ENCODE data around the gene ZNF750.

Gene ZNF750

DNA sequence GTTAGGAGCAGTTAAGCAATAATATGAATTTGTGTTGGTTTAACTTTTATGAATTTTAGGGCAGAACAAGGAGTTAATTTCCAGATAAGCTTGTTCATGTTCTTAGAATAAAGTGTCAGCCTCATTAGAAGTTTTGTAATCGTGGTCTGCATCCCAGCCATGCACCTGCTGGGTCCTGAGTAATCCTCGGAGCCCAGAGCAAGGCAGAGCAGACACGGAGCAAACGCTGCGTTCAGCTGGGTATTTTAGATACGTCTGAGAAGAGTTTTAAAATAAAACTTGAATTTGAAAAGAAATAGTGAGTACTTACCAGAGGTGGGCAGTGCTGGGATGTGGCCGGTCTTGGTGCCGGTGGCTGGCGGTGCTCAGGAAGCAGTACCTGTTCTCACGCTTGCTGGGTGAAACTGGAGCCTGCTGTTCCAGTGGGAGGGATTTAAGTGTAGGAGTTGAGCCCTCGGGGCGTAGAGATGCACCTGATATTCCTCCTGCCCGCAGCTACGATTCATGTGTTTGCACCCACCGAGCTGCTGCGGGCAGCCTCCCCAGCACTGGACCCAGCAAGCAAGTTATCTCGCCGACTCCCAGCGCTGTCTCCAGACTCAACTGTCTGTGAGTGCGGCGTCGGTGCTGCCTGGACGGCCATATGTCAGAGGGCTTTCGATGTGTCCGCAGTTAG is at the start of gene ZNF750:
Gene ZNF750 (minus strand): TSS at position 406 of the 676 bp plus-strand sequence. CDS start 7,568 bp downstream, outside the sequence.
- no peak for DNase-seq (ENCODE audit: low read depth in 2 of 2)

DNA sequence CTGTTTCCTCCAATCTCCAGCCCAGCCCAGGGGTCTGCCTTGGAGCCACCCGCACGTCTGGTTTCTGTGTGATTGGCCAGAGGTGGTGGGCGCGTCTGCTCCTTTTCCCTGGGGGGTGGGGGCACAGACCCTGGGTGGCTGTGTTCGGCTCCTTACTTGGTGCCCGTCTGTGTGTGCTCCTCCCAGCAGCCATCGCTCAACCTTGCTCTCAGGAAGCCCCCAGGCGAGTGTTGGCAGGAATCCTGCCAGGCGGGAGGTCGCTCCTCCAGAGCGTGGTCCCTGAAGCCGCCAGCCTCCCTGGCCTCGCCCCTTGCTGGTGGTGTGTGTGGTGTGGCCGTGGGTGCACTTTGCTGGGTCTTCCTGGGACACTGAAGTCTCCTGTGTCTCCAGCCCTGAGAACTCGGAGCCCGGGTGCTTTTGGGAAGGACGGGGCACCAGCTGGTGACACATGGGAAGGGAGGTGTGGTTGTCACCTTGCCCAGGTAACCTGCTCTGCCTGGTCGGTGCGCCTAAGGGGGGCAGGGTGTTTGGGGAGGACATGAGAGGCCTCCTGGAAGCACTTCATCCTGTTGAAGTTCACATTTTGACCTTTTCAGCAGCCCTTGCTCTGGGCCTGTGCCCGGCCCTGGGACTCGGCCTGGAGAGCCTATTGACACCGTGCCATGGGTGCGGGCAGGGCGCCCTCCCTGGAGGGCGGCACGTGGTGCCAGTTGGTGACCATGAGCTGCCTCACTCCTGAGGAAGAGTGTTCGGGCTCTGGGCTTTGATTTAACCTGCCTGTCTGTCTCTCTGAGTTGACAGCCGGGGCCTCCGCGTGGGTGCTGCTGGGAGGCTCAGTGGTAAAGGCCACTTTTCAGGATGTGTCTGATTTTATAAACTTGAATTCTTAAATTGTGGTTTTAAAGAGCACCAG is 49.0 kb upstream of the ZNF750 start:
- no peak for DNase-seq (ENCODE audit: low read depth in 2 of 2)

DNA sequence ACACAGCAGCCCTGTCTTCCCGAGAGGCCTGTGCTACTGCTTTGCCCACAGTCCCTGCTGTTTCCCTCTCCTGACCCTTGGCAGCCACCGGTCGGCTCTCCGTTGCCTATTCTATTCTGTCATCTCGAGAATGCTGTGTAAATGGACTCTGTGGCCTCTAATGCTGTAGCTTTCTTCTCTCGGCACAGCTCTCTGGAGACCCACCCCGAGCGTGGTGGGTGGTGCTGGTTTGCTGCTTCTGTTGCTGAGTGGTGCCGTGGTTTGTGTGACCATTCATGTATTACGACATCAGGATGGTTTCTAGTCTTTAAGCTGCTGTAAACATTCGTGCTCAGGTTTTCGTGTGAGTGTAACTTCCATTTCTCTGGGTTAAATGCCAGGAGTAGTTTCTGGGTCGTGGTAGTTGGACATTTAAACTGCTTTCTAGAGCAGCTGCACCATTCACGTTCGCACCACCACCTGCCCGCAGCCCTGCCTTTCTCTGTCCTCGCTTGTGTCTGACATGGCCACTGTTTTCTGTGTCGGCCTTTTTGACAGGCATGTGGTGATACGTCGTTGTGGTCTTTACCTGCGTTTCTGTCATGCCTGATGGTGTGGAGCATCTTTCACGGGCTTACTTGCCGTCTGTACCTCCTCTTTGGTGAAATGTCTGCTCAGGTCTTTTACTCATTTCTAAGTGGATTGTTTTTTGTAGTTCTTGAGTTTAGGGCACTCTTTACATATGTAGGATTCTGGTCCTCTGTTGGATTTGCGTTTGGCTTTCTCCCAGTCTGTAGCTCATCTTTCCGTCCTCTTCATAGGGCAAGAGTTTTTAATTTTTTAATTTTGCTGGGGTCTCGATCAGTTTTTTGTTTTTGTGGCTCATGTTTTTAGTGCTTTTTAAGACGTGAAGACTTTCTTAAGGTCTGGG is 47.7 kb upstream of the ZNF750 start:
- DNase-seq (ENCODE audit: low read depth in 2 of 2), result no peak

DNA sequence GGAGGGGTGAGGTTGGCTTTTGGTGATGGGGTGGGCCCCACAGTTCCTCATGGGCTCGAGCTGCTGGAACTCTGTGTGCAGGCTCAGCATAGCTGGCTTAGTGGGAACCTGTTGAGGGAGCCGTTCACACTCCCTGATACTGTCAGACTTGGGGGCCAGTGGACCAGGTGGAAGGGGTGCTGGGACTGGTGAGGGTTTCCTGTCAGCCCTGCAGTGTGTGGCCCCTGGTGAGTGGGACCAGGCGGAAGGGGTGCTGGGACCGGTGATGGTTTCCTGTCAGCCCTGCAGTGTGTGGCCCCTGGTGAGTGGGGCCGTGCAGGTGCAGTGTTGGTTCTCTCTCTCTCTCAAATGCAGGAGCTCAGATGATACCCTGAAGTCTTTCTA is 45.1 kb upstream of the ZNF750 start:
- DNase-seq (ENCODE audit: low read depth in 2 of 2), result no peak

DNA sequence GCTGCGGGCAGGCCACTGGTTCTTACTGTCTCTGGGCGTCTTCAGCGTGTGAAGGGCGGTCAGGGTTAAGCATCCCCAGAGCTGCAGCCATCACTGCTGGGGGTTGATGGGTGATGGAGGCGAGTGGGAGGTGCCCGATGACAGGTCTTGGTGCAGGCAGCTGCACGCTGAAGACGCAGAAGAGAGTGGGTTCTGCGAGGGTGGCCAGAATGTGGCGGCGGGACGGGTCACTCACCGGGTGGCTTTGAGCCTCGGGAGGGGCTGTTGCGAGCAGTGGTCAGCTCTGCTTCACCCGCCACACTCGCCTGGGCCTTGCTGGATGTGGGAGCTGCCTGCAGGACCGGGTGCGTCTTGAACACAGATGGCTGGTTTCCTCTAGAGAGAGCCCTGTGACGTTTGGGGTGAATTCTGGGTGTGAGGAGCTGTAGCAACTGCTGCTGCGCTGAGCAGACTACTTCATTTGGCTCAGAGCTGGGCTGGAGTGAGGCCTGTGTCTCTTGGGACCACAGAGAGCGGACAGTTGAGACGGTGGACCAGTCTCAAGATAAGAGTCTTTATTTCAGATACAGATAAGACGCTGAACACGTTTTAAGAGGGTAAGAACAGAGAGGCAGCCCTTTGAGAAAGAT is 44.6 kb upstream of the ZNF750 start:
- DNase-seq (ENCODE audit: low read depth in 2 of 2), result no peak

DNA sequence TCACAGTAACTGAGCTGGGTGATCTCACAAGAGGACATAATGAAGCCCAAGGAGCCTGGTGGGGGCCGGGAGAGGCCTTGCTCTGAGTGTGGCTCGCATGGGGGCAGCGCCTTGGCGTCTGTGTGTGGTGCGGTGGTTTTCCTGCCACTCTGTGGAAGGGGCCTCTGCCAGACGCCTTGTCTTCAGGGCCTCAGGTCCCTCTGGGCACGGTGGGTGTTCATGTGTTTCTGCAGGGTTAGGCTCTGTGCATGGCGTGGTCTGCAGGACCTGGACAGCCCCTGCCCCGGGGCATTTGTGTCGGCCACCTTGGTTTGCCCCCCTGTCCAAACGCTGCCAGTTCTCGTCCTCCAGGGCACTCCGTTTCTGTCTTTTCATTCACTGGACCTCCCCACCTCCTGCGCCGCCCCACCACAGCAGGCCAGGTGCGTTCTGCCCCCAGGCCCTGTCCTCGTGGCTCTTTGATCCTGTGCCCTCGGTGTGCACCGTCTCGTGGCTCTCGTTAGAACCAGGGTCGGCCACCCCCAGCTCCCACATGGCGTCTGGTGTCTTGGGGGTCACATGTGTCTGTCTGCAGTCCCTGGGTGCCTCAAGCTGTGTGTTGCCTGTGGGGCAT is 43.7 kb upstream of the ZNF750 start:
- DNase-seq (ENCODE audit: low read depth in 2 of 2), result no peak

DNA sequence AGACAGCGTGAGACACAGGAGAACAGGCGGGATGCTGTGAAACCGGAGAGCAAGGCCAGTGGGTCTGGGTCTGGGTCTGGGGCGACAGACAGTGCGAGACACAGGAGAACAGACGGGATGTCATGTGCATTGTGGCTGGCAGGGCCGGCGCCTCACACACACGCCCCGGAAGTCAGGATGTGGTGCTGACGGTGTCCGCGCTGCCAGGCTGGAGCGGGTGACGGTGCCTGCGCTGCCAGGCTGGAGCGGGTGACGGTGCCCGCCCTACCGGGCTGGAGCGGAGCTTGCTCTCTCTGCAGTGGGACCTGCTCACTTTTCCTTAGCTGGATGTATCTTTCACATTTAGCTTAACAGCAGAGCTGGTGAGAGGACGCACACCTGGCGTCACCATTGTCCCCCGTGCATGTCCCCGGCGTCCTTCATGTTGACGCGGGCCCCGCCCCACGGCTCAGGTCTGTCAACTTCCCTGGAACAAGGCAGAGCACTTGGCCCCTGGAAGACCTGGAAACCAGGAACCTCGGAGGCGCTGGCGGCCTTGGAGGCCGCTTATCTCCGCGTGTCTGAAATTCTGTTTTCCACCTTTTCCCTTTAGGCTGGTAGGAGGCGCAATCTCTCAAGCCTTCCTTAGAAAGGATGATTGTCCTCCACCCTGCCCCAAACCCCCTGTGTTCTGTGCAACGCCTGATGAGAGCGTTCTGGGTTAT is 43.0 kb upstream of the ZNF750 start:
- DNase-seq (ENCODE audit: low read depth in 2 of 2), result no peak

DNA sequence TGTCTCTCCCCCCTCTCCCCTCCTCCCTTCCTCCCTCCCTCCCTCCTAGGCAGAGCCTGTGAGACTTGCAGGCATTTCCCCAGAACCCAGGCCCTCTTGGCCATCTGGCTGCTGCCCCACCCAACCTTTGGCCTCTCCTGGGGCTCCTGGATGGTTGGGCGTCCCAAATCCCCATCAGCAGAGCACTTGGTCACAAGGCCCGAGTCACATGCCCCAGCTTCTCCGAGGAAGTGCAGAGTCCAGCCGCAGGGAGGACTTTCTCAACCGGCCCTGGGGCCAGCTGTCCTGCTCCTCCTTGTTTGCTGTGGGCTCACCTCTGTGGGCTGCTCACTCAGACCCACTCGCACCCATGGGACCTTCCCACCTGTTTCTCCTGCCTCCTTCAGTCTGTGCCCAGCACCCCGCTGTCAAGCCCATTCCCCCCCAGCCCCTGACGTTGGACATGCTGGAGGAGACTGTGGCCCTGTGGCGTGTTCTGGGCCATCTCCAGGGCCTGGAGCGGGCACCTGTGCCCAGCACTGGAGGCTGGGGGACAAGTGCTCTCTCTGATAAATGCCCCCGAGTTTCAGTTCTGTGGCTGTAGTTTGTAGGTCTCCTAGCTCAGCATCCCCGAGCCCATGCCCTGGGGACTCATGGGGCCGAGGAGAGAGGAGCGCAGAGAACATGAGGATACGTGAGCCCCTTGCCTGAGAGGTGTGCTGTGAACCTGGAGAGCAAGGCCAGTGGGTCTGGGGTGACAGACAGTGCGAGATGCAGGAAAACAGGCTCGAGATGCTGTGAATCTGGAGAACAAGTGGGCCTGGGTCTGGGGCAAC is 42.3 kb upstream of the ZNF750 start:
- DNase-seq (ENCODE audit: low read depth in 2 of 2), result no peak

DNA sequence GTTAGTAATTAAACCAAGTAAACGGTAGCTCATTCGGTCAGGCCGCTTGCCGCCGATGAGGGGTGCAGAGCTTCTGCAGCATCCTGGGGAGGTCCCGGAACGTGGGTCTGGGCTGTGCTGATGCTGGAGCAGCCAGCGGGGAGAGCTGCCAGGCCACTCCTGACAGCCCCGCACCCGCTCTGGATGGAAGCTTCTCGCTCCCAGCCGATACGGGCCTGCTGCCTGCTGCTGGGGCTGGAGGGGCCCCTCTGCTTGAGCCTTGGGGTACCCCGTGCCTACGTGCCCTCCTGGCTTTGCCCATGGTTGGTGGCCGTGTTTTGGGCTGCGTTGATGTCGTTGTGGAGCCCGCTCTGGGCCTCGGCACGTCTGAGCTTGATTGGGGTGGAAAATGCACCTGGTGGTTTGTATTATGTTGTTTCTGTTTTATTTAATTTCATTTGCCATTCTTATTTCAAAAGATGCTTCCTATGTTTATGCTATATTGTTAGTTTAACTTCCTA is 41.6 kb upstream of the ZNF750 start:
- DNase-seq (ENCODE audit: low read depth in 2 of 2), result no peak

DNA sequence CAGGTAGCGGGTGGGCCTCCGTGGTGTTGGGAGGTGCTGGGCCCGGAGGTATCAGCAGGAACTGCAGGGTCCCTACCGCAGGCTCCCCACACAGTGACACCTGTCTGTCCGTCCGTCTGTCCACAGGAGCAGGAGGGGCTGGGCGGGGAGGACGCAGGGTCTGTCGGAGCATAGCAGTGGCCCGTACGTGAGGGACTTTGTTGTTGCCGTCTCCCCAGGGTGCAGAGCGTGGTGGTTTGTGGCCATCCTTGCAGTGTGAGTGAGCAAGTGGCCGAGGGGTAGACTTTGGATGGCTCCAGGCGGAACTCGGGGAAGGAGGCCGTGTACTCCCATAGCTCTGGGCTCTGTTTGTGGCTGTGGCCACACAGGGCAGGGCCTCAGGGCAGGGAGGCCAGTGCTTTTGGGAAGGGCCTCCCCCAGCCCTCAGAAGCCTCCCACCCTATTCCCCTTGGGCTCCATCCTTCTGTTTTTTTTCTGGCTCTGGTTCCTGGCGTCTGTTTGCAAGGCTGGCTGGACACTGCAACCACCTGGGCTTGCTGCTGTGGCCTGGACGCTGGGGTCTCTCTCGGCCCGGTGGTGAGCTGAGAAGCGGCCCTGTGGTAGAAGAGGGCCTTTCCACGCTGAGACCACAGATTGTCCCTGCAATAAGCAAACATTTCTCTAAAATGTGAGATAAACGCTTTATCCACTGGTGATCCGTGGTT is 41.0 kb upstream of the ZNF750 start:
- no peak for DNase-seq (ENCODE audit: low read depth in 2 of 2)

DNA sequence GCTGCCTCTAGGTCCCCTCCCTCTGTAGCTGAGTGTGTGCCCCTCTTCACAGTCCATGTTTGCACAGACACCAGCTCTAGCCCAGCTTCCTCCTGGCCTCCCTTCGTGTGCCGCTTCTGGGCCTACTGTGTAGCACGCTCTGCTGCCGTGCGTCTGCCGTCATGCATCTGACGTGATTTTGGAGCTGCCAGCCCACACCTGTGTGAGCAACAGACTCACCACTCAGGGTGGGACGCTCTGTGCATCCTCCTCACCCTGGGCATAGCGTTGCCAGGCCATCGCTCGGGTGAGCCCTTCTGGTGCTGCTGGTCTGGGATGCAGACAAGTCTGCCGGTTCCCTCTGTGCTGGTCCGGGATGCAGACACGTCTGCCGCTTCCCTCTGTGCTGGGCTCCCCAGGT is 39.4 kb upstream of the ZNF750 start:
- DNase-seq (ENCODE audit: low read depth in 2 of 2), result no peak

DNA sequence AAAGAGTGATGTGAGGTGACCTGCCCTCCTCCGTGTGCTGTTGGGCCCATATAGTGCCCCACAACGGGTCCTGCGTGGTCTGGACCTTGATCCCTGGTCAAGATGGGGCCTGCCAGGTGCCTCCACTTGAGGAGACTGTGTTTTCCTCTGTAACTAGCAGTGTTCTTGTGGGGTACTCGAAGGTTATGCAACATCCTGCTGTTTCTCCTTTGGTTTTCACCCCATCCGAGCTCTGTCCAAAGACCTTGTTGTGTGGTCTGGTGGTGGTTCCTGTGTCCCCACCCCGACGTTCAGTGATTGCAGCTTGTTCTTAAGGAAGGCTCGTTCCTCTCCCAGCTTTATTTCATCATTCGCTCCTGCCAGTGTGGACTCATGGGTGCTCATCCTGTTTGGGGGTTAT is 38.7 kb upstream of the ZNF750 start:
- no peak for DNase-seq (ENCODE audit: low read depth in 2 of 2)

DNA sequence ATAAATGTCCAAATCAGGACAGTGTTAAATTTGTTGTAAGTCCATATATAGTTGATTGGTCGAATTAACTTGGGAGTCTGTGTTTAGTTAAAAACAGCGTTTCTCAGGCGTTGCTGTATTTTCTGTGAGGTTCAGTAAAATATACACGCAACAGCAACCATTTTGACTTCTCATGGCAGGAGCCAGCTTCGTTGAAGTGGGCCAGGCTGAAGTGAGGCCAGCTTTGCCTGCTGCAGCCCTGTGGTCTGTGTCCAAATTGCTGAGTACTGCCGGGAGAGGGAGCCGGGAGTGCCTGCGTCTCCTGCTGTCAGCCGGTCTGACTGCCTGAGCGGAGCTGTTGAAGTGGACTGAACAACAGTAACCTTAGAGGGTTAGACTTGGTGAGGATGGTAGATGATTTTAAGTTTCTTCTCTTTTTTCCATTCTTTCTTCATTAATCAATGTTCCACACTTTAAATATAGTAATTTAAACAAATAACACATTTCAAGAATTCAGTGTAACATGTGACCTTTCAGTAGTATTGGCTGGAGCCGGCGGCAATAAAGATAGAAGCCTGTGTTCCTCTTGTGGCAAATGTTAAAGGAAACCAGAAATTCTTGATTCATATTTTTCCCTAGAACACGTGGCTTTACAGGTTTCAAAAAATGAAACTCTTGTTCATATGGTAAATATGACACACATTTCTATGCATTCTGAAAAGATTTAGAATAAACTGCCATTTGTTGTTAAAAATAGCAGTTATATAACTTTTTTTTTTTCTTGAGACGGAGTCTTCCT is 37.0 kb upstream of the ZNF750 start:
- DNase-seq (ENCODE audit: low read depth in 2 of 2), result no peak

DNA sequence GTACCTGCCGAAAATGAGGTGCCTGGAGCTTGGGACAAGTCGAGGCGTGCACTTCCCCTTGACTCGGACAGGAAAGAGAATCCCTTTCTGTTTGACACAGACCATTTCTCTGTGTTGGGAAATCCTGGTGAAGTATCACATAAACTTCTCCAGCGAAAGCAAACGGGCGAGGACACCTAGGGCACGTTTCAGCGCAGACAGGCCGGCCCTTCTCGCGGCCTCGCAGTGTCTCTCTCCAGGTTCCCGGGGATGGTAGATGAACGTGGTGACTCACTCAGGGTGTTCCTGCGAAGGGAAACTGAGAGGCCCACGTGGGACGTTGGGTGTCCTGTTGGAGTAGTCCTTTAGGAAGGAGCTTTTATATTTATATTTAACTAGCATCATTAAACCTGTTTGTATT is 36.3 kb upstream of the ZNF750 start:
- DNase-seq (ENCODE audit: low read depth in 2 of 2), result no peak

DNA sequence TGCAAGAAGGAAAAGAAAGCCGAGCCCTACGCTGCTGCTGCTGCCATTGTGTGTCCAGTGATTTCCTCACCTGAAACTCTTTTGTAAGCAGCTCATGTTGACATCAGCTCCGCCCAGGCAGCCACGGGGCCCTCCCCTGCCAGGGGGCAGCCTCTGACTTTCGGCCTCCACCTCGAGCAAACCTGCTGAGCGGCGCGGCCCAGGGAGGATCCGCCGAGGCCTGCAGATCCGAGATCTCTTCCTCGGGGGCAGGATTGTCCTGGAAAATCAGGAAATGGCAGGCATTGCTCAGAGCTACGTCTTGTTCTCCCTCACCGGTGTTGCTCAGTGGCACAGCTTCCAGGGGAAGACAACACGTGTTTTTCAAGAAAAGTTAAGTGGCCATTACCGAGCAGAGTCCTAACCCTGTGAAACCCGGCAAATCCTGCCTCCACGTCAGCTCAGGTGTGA is 35.6 kb upstream of the ZNF750 start:
- DNase-seq (ENCODE audit: low read depth in 2 of 2), result no peak

DNA sequence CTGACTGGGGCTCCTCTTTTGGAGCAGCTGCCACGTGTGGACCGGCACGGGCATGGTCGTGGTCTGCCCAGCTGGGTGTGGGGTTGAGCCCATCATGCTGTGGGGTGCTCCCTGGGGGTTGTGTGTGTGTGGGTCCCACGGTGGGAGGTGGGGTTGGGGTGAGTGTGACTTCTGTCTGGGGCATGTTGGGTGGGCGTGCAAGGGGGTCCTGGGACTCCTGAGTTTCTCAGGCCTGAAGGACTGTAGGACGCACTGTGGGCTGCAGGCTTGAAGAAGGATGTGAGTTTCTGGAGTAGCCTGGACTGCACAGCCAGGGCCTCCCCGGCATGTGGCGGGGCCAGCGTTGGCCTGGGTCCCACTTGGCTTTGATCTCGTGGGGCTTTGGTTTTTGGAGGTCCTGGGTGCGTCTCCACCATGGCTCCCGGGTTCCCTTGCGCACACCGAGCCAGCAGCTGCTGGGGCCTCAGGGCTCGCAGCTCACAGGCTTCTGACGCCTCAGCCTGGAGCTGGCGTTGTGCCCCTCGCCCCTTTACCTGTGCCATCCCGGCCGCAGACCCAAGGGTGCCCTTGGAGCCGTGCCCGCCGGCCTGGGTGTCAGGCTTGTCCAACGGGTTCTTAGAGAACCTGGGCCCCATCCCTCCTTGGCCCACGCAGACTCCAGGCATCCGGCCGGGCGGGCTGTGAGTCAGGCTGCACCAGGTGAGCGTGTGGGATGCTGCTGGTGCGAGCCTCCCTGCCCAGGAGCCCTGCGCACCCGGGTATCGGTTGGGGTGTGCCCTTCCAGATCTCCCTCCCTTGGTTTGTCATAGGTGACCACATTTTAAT is 34.4 kb upstream of the ZNF750 start:
- DNase-seq (ENCODE audit: low read depth in 2 of 2), result no peak

DNA sequence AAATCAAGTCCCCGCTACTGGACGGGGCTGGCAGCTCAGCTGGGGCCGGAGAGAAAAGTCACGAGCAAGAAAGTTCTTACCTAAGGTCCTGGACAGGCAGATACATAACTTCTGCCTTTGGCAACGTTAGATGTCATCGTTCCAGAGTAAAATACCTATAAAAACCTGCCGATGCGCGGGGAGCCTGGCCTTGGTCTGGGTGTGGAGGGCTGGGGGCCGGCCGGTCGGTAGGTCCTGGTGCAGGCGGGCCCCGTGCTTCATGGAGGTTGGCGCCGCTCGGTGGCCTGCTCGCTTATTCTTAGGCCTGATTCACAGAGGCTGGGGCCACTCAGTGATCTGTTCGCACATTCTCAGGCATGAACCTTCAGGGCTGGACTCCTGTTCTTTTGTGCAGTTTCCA is 33.7 kb upstream of the ZNF750 start:
- no peak for DNase-seq (ENCODE audit: low read depth in 2 of 2)
